Raji (cell line): ENCODE data around the gene NFE2L2.

ENCODE experiments used
- POLR2A ChIP-seq: IDR thresholded peaks from 2 replicates; pipeline ENCODE4 v1.6.1; 2011; ENCODE audit warnings: low read depth, low read length, control low read depth; ENCODE audit not compliant: insufficient read depth

The NFE2L2 gene

GRCh38 chr2:177251165-177251542, 13.4 kb downstream of the NFE2L2 start:
- TF ChIP-seq POLR2A: no peak

GRCh38 chr2:177250461-177250860, 14.1 kb downstream of the NFE2L2 start:
- TF ChIP-seq POLR2A: no peak

DNA sequence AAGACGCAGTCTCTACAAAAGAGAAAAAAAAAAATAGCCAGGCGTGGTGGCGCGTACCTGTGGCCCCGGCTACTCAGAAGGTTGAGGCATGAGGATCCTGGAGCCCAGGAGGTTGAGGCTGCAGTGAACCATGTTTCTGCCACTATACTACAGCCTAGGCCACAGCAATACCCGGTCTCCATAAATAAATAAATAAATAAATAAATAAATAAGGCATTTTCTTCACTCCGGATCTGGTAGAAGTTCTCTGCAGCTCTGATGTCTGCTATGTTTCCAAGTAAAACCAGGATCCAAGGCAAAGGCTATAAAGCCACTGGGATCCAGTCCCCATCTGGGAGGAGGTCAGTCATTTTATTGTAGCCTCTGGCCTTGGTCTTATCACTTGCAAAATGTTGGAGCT, 15.5 kb downstream of the NFE2L2 start:
- no peak for TF ChIP-seq POLR2A

DNA sequence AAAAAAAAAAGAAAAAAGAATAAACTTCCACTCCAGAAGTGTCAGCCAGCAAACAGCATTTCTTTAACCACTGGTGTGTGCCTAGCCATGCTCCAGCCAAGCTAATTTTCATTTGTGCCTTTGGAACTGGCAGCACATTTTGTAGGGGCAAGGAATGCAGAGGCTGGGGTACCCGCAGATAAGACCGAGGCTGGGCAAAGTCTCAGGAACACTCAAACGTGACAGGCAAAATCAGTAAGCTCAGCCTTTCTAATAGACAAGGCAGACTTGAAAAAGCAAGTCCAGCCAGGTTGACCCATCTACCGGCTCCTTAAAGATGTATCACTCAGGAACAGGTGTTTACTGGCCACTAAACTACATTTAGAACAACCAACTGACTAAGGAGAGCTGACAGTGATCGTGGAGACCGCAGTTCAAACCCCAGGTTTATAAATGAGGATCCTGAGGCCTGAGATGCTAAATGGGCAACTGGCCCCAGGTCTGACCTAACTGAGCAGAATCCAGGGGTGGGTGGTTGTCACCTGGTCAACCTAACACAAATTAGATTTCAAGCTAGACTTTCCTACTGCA, 16.7 kb downstream of the NFE2L2 start:
- TF ChIP-seq POLR2A: no peak

DNA sequence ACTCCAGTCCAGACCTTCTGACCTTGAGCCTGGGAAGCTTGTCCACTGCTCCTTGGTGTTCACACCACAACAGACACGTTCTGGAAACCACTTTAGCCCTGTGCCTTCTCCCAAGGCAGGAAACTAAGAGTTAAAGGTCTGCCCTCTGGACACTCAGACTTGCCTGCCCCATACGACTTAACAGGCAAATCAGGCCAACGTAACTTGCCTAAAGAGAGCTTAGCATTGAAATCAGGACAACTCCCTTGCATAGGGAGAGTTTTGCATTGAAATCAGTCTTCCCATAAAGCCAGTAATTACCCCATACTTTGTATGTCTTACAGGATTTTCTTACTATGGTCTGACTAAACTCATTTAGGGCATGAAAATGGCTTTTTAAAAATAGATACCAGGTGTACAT, 18.5 kb downstream of the NFE2L2 start:
- TF ChIP-seq POLR2A: no peak

- TF ChIP-seq POLR2A: no peak
Measured at GRCh38 chr2:177245010-177245422, 19.5 kb downstream of the NFE2L2 start.

GRCh38 chr2:177244244-177244771, 20.2 kb downstream of the NFE2L2 start:
- TF ChIP-seq POLR2A: no peak

DNA sequence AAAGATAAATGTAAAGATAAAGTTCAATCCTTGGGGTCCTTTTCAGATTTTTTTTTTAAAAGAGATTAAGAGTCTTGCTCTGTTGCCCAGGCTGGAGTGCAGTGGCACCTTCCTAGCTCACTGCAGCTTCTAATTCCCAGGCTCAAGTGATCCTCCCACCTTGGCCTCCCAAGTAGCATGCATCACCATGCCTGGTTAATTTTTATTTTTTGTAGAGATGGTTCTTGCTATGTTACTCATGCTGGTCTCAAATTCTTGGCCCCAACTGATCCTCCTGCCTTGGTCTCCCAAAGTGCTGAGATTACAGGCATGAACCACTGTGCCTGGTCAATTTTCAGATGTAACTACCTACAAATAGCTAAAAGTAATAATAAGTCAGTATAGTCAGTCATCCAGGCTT, 21.1 kb downstream of the NFE2L2 start:
- TF ChIP-seq POLR2A: no peak

- no peak for TF ChIP-seq POLR2A
Measured at GRCh38 chr2:177243073-177243472, 21.5 kb downstream of the NFE2L2 start.

DNA sequence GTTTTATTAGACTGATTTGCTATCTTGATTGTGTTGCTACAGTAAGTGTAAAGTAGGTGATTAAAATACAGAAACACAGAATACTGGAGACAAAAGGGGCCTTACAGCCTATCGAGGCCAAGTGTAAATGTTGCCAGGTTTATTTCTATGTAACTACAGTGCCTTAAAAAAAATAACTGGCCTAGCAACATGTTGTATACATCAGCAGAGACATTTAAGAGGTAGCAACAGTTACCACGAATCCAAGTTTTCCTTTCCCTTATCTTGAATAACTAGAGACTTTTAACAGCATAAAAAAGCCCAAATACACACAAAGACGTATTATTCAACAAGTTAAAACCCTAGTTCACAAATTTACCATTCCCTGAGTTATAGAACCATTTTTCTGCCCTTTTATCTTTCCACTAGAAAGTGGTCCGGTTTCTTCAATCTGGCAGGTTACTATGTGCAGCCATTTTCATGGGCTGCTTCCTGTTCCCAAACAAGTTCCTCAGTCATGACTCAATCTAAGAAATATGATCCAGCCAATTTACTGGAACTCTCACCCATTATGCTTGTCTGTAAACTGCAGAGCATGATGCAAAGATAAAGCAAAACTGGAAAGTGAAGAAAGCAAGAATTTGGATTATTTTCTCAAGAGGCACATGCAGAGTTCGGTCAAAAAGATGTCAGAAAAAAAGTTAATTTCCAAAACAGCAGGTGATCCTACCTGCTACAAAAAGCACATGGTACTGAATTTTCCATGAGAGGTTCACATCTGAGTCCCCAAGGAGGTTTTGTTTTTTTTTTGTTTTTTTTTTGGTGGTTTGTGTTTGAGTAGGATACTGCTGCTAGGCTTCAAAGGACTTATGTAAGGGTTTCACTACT, 22.2 kb downstream of the NFE2L2 start:
- TF ChIP-seq POLR2A: no peak

- no peak for TF ChIP-seq POLR2A
Measured at GRCh38 chr2:177241711-177242120, 22.8 kb downstream of the NFE2L2 start.

DNA sequence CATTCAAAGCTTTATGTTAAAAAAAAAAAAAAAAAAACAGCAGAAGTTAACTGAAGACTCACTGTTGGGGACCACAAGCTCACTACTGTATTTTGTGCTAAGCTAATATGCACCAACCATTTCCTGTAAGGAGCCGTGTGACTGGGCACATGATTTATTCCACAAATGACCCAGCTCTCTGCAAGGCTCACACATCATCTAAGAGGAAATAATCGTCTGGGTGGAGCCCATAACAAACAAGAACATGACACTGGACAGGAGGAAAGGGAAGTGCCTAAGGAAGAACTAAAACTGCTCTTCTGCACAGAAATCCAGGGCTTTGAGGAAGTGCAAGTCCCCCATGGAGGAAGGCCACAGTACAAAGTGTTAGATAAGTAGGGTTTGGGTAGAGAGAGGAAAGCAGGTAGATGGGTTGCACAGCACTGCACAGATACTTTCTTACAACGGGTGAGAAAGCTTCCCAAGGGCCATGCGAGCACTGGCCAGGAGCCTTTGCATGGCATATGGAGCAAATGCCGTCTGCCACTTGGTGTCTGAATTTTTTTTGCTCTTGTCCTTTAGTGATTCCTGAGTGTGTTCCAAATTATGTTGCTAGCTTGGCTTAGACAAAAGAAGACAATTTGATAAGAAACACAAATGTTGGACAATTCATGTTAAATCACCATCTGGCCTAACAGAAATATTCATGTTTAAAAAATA, 24.4 kb downstream of the NFE2L2 start:
- TF ChIP-seq POLR2A: no peak

DNA sequence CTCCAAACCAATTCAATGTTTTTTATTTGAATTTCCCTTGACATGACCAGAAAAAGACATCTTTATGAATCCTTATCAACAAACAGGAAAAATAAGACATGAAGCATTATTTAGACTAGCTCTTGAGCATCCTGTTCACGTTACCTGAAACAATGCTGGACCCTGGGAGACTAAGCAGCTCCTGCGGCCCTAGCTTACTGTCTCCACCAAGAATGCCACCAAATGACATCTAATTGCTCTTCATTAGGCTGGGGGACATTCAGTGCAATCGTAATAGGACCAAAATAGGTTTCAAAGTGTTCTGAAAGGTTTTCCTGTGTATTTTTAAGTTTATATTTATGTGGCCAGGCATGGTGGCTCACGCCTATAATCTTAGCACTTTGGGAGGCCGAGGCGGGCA, 25.5 kb downstream of the NFE2L2 start:
- no peak for TF ChIP-seq POLR2A

DNA sequence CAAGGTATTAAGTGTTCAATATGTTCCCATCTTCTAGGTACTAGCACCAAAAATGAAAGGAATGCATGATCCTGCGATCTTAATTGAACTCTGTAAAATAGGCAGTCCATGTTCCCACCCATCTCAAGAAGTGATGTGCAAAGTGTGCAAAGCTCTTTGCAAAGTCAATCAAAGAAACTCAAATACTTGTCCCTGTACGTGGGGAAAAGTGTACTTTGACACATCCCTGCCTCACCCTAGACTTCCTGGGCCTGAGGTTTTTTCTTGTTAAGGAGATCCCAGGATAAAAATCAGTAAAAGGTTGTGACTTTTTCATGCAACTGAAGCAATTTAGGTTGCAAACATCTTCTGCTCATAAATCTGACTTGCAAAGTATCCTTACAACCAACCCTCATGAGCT, 26.6 kb downstream of the NFE2L2 start:
- no peak for TF ChIP-seq POLR2A

GRCh38 chr2:177235855-177236437, 28.6 kb downstream of the NFE2L2 start:
- no peak for TF ChIP-seq POLR2A
